Astrocyte of the spinal cord (primary cell): Measurements from ENCODE around the gene ADAM19.

Experiments used
- DNase-seq: peaks from one replicate; pipeline ENCODE4 v3.0.0; 2011; ENCODE audit warnings: low read depth, low spot score
- H3K4me3 ChIP-seq: 2 replicates; pipeline ENCODE4 v1.5.1; 2011; ENCODE audit warnings: low read depth, mild to moderate bottlenecking, low read length, moderate library complexity
- CTCF ChIP-seq: IDR thresholded peaks from 2 replicates; pipeline ENCODE4 v1.5.1; 2012; ENCODE audit warnings: low read depth, mild to moderate bottlenecking, low read length, inconsistent platforms
- in situ Hi-C: cut with HindIII; loops from 2 replicates; pipeline ENCODE4 v1.10.0; 2017; ENCODE audit warnings: low sequenced_read_pairs

Gene ADAM19

GRCh38 chr5:157574456-157575380 lies 857 bp downstream of the ADAM19 start:
- peak overlapping the region; percentile 83 for H3K4me3 ChIP-seq
- TF ChIP-seq CTCF, result no peak
- in situ Hi-C loops, result no loop called here
- peak; percentile 65 for DNase-seq

- peak; percentile 84 for DNase-seq
- H3K4me3 ChIP-seq, result no peak overlapping the region
- in situ Hi-C loops, result no loop called here
Measured at GRCh38 chr5:157571357-157571827, 4.2 kb downstream of the ADAM19 start.

GRCh38 chr5:157570531-157571200 lies 4.9 kb downstream of the ADAM19 start:
- DNase-seq, result no peak
- in situ Hi-C loops, result no loop called here
- no peak overlapping the region for H3K4me3 ChIP-seq
- no peak for TF ChIP-seq CTCF

More at GRCh38 chr5:157571357-157571827, 4.2 kb downstream of the ADAM19 start:
- no peak for TF ChIP-seq CTCF

- in situ Hi-C loops, result no loop called here
- DNase-seq, result no peak
- H3K4me3 ChIP-seq, result no peak overlapping the region
- no peak for TF ChIP-seq CTCF
Measured at GRCh38 chr5:157568720-157569119, 6.9 kb downstream of the ADAM19 start.

GRCh38 chr5:157568222-157568621 lies 7.4 kb downstream of the ADAM19 start:
- no peak overlapping the region for H3K4me3 ChIP-seq
- in situ Hi-C loops, result no loop called here
- no peak for DNase-seq

More at GRCh38 chr5:157568222-157568621, 7.4 kb downstream of the ADAM19 start:
- no peak for TF ChIP-seq CTCF
